Kasumi-1 (cell line): ENCODE measurements around the gene JMJD8.

Experiments used
- DNase-seq, 2 experiments: peaks; one replicate each; lab custom pipeline; 2025; lab: John Stamatoyannopoulos, UW

JMJD8 gene

DNA sequence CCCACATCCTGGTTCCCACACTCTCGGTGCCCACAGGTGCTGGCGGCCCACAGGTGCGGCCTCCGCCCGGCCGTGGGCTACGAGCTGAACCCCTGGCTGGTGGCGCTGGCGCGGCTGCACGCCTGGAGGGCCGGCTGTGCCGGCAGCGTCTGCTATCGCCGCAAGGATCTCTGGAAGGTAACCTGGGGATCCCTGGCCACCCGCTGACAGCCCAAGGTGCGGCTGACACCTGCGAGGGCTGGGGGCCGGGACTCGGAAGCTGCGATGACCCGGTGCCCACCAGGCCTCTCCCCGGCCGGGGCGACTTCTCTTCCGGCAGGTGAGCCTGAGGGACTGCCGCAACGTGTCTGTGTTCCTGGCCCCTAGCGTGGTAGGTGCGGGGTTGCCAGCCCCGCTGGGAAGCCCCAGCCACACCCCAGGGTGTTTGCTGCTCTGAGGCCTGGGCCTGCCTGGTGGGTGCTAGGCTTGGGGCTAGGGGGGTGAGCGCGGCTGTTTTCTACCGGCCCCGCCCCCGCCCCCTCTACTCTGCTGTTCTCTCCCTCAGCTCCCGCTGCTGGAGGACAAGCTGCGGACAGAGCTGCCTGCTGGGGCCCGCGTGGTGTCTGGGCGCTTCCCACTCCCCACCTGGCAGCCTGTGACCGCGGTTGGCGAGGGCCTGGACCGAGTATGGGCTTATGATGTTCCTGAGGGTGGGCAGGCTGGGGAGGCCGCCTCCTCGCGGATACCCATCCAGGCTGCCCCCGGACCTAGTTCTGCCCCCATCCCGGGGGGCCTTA is 37.8 kb upstream of the JMJD8 start:
- no peak for DNase-seq

DNA sequence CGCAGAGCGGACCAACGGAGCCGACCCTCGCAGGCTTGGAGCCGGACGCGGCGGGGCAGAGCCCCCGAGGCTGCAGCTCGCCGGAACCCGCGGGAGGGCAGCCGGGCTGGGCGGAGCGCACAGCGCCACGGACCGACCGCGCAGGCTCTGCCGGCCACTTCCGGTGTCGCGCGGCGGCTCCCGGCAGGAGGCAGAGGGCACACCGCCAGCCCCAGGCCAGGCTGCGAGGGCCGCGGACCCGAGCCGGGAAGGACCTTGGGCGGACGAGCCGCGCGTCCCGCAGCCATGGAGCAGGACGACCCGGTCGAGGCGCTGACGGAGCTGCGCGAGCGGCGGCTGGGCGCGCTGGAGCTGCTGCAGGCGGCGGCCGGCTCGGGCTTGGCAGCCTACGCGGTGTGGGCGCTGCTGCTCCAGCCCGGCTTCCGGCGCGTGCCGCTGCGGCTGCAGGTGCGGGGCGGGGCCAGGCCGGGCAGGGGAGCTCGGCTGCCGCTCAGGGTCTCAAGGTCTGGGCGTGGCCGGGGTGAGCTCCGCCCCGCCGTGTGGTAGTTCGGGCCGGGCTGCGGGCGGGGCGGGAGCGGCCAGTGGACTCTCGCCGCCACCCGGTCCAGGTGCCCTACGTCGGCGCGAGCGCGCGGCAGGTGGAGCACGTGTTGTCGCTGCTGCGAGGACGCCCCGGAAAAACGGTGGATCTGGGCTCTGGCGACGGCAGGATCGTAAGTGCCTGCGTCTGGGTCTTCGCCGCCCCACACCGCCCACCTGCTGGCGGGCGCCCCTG is 37.0 kb upstream of the JMJD8 start, which contains the start of gene ANTKMT:
Gene ANTKMT (plus strand): TSS at position 157 of the 775 bp plus-strand sequence. CDS start 129 bp downstream, at position 286.
- DNase-seq, result no peak

DNA sequence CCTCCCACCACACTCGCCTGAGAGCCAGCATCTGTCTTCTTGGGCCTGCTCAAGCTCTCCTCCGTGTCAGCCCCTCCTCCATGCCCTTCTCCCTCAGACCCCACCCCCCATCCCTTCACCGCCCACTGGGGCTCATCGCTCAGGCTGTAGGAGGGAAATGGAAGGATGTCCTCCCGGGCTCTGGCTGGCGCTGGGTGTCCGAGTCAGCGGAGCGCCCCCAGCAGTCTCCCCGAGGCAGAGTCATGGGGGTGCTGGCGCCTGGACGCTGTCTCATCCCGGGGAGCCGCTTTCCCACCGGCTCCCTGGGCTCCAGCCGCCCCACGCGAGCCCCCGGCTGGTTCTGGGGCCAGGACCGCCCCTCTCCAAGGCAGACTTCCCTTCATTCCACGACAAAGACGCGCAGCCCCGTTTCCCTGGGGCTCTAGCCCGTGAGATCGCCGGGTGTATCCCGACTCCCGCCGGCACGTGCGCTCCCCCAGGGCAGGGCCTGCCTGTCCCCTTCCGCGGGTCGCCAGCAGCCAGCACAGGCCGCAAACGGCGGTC is 36.4 kb upstream of the JMJD8 start:
- DNase-seq, result peak; percentile 16 to 20

DNA sequence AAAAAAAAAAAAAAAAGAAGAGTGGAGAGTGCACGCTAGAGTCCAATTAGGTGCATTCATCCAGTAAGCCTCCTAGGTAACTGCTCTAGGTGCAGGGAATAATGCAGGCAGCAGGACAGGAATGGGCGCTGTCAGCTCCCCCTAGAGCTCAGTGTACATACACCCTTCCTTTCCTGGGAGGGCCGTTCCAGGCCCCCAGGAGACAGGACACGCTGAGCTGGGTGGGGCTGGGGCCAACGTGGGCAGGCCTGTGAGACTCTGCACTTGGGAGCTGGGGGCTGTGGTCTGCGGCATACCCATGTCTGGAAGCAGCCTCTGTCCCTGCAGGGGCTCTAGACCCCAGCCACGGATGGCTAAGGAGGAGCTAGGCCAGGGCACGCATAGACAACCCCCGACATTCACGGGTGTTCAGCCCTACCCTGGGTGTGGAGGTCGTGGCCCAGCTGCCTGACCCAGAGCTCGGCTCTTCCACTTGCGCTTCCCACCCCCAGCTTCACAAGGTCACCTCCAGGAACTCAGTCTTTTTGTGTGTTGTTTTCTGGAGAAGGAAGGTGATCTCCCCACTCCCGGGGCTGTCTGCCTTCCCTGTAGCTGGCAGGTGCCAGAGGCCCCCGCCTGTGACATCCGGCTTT is 35.8 kb upstream of the JMJD8 start:
- DNase-seq, result peak in 1 of 2 experiments; percentile 11

DNA sequence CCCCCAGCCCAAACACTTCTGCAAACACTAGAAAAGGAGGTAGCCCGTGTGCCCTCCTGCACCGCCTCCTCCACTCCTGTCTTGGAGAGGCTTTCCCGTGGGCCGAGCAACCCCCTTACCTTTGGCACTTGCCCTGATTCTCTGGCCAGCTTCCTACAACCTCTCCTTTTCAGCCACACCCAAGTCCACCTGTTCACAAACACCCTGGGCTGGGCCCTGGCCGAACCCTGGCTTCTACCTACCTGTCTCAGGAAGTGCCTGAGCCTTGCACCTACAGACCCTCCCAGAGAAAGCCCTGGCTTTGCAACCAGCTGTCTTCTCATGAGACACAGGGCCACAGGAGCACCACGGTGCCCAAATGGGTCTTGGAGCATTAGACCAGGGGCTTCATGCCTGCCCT is 34.8 kb upstream of the JMJD8 start:
- no peak for DNase-seq

DNA sequence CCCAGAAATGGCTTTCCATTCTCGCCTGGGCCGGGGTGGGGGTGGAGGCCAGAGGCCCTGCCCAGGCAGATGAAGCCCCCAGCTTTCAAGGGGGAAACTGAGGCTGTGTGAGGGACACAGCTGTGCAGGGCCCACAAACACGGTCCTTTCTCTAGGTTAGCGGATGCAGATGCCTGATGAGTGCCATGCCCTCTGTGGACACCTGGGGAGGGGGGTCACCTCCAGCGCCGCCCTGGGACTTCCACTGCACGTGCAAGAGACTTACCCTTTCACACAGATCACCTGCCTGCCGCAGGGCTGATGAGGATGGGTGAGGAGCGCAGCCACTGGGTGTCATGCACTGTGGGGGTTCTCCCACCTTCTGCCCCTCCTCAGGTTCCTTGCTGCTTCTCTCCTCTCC is 34.3 kb upstream of the JMJD8 start:
- no peak for DNase-seq

DNA sequence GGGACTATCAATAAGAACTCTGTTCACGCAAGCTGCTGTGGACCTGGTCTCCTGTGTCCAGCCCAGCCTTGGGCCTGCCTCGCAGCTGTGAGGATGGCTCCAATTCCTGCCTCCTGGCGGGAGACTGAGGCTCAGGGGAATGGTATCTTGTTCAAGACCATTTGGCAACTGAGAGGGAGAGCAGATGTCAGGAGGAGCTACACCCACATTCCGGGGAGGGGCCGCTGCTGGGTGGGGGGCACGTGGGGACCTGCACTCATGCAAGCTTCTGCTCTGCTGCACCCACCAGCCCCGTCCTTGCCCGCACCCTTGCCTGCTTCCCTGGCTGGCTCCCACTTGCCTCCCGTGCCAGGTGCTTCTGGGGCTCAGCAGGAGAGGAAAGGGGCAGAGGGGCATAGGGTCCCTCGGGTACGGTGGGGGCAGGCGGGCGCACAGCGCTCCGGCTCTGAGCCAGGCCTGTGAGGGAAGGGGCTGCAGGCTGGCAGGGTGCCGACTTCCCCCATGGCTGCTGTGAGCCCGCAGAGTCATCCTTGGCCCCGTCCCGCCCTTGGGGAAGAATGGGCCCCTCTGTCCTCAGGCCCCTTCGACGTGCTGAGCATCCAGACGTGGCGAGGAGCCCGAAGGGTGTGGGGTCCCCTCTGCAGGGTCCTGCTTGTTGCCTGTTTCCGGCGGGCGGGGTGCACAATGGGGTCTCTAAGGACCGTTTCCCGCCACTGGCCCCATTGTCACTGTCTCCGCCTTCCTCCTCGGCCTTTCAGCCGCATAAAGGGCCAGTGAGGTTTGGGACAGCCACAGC is 33.5 kb upstream of the JMJD8 start:
- DNase-seq, result no peak

DNA sequence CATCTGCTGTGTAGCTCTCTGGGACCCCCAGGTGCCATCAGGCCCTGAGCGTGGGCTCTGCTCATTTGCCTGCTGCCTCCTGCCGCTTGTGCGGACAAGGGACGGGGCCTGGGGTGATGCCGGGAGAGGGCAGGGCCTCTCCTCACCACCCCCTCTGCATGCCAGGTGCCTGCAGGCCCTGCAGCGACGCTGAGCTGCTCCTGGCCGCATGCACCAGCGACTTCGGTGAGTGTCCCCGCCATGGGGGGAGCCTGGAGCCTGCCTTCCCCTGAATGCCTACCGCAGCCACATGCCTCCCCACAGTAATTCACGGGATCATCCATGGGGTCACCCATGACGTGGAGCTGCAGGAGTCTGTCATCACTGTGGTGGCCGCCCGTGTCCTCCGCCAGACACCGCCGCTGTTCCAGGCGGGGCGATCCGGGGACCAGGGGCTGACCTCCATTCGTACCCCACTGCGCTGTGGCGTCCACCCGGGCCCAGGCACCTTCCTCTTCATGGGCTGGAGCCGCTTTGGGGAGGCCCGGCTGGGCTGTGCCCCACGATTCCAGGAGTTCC is 32.7 kb upstream of the JMJD8 start:
- no peak for DNase-seq

DNA sequence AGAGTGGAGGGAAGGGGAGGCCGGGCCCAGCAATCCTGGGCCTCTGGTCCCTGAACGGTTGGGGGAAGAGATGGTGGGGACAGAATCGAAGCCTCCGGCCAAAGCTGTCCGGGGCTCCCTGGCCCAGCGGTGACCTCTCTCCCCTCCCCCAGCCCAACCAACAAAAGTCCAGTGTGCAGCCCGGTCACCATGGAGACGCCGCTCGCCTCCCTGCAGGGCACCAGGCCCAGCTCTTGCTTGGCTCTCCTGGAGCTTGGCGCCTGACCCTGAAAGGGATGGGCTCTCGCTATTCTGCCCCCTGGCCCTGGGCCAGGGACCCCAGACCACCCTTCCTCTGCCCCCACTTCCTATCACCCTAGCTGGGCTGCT is 32.0 kb upstream of the JMJD8 start:
- DNase-seq, result no peak

DNA sequence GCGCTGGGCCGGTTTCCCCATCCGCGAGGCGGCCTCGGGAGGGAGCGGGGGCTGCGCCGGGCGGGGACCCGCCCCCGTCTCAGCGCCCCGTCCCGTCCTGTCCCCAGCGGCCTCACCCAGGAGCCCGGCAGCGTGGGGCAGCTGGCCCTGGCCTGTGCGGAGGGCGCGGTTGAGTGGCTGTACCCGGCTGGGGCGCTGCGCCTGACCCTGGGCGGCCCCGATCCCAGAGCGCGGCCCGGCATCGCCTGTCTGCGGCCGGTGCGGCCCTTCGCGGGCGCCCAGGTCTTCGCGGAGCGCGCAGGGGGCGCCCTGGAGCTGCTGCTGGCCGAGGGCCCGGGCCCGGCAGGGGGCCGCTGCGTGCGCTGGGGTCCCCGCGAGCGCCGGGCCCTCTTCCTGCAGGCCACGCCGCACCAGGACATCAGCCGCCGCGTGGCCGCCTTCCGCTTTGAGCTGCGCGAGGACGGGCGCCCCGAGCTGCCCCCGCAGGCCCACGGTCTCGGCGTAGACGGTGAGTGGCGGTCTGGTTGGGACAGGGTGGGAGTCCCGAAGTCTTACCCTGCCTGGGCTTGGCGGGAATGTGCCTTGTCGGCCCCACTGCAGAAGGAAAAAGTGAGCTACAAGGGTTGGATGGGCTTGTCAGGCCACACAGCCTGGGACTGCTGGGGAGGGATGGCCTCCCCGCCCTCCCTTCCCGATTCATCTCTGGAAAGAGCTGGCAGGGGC is 31.5 kb upstream of the JMJD8 start:
- DNase-seq, result no peak

DNA sequence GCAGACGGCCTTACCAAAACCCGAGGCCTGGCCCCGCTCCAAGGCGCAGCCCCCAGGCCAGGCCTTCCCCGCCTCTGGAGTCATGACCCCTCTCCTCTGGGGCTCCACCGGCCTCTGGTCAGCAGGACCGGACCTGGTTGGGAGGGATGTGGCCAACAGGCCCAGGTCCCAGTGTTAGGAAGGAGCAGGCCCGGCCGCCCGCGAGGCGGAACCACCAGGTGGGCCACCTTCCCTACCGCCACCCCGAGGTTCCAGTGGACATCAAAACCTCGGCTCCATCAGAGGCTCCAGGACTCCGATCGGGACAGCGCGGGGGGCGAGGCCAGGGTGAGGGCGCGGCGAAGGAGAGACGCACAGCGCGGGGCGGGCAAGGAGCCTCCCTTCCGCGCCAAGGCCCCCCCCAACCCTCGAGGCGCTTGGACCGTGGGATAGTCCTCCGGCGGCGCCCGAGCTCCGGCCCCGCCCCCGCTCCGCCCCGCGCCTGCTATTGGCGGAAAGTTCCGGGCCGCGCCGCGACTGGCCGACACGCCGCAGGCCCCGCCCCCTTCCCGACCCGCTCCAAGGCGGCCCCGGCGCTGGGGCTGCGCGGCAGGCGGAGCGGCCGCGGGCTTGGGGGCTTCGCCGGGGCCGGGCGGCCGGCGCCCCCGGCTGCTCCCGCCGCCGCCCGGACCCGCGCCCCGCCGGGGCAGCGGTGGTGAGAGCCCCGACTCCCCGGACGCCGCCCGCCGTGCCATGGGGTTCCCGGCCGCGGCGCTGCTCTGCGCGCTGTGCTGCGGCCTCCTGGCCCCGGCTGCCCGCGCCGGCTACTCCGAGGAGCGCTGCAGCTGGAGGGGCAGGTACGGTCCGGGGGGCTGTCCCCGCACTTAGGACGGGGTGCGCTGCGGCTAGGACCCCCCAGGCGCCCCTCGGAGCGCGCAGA is 30.7 kb upstream of the JMJD8 start, which contains the start of gene METRN:
Gene METRN (plus strand): TSS at position 561 of the 919 bp plus-strand sequence. CDS start 172 bp downstream, at position 733.
- DNase-seq, result peak; percentile 26 to 40

DNA sequence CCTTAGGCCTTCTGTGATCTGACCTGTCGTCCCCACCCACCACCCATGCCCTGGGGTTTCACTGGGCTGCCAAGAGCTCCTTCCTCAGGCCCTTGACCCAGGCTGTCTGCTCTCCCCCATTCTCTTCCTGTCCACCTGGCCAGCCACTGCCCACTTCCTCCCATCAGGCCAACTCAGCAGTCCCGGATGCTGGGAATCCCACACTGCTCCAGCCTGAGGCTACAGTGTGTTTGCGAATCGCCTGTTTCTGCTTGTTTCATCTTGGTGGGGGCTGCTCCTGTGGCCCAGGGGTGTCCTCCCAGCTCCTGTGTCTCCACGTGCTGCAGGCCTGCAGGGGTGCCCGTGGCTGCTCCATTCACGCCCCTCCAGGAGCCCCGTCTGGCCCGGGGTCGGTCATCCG is 29.9 kb upstream of the JMJD8 start:
- no peak for DNase-seq

DNA sequence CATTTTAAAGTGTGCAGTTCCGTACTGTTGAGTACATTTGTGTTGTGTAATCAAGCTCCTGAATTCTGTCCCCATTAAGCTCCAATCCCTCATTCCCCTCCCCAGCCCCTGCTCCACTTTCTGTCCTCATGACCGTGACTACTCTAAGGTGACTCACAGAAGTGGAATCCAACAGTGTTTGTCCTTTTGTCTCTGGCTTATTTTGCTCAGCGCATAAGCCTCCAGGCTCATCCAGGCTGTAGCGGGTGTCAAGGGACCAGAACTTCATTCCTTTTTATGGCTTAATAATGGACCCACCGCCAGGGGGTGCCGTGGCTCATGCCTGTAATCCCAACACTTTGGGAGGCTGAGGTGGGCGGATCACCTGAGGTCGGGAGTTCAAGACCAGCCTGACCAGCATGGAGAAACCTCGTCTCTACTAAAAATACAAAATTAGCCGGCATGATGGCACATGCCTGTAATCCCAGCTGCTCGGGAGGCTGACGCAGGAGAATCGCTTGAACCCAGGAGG is 28.7 kb upstream of the JMJD8 start:
- DNase-seq, result peak in 1 of 2 experiments; percentile 13

DNA sequence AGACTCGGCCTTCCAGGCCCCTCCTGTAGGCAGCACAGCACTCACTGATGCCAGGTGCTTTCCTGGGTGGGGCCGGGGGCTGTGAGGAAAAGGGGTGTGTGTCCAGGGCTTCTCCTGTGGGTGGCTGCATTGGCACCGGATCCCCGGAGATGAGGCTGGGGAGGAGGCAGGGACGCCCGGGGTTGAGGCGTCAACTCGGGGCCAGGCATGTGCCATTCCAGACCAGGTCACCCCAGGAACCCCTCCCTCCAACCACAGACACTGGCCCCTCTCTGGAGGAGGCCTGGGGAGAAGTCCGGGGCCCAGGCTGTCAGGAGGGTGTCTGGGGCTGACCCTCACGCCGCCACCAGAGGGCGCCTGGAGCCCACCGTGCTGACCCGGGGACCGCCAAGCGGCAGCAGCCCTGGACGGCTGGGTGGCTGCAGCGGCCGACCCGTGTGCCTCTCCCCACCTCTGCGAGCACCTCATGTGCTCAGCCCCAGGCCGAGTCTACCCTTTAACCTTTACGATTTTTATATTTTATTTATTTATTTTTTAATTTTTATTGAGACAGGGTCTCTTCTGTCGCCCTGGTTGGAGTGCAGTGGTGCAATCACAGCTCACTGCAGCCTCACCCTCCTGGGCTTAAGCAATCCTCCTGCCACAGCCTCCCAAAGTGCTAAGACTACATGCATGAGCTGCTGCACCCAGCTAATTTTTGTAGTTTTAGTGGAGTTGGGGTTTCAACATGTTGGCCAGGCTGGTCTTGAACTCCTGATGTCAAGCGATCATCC is 27.6 kb upstream of the JMJD8 start:
- DNase-seq, result peak in 1 of 2 experiments; percentile 6

DNA sequence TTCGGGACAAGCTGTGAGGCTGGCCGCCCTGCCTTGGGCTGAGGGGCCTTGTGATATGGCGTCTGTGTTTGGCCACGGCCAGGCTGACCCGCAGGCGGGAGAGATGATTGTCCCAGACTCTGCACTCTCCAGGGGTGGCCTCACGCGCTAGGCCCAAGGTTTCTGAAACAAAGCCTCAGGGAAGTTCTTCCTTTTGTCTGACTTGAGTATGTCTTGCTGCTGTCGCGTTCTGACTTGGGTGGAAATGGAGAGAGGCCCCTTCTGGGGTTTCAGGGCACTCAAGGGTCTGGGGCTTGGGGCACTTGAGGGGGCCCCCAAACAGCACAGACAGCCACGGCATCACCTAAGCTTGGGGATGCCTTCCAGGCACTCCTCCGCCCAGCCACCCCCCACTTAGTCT is 26.9 kb upstream of the JMJD8 start:
- DNase-seq, result no peak

DNA sequence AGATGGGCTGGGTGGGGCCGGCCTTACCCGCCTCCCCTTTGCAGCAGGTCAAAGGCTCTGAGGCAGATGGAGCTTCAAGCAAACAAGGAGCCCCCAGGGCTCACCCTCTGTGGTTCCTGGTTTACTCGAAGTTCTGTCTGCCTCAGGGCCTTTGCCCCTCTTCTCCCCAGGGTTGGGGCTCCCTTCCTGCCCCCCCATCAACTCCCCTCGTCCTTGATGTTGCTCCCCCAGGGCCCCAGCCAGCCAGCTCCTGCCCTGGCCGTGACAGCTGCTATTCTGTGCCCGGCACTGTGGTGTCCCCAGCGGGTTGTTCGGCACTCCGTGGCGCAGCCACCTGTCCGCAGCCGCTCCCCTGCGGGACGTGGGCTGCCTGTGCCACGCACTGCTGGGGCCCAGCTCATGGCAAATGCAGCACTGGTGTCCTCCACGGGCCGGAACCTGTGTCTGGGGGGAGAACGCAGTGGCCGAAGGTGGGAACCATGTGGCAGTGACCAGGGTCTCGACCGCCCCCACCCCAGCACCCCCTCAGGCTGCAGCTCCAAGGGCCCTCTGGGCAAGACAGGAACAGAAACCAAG is 26.5 kb upstream of the JMJD8 start:
- no peak for DNase-seq

DNA sequence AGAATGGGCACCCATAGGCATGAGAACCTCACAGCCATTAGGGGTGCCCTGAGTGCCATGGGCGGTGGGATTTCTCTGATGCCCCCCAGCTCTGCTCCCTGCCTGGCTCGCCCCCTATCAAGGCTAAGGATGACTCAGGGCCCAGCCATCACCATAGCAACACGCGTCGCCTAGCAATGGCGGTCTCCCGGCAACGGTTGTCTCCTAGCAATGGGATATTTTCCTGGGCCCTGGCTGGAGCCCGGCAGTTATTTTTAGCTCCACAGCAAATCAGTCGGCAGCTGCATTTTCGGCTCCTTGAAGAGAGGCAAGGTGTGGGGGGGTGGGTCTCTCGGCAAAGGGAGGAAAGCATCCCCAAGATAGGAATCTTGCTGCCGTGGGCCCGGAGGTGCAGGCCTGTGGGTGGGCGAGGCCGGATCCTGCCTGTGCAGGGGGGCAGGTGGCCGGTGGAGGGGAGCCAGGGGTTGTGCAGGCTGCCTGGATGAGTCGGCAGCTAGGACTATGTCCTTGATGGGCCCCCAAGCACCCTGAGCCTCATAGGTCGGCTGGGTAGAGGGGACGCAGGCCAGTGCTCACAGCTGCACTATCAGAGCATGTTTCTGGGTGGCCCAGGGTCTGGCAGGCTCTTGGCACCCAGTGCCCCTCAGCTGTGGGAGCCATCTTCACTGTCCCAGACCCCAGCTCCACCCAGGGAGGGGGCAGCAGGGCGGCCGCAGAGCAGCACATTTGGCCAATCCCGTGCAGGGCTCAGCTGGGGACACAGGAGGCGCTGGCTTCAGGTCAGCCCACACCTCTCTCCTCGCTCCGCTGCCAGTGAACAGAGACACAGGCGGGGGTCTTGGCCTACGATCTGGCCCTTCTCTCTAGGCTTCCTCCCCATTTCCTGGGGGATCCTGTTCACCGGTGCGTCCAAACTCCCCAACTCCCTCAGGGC is 25.7 kb upstream of the JMJD8 start:
- DNase-seq, result no peak
